ENCODE measurements around the gene PAWR.

PAWR gene, protein sequence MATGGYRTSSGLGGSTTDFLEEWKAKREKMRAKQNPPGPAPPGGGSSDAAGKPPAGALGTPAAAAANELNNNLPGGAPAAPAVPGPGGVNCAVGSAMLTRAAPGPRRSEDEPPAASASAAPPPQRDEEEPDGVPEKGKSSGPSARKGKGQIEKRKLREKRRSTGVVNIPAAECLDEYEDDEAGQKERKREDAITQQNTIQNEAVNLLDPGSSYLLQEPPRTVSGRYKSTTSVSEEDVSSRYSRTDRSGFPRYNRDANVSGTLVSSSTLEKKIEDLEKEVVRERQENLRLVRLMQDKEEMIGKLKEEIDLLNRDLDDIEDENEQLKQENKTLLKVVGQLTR

DNA sequence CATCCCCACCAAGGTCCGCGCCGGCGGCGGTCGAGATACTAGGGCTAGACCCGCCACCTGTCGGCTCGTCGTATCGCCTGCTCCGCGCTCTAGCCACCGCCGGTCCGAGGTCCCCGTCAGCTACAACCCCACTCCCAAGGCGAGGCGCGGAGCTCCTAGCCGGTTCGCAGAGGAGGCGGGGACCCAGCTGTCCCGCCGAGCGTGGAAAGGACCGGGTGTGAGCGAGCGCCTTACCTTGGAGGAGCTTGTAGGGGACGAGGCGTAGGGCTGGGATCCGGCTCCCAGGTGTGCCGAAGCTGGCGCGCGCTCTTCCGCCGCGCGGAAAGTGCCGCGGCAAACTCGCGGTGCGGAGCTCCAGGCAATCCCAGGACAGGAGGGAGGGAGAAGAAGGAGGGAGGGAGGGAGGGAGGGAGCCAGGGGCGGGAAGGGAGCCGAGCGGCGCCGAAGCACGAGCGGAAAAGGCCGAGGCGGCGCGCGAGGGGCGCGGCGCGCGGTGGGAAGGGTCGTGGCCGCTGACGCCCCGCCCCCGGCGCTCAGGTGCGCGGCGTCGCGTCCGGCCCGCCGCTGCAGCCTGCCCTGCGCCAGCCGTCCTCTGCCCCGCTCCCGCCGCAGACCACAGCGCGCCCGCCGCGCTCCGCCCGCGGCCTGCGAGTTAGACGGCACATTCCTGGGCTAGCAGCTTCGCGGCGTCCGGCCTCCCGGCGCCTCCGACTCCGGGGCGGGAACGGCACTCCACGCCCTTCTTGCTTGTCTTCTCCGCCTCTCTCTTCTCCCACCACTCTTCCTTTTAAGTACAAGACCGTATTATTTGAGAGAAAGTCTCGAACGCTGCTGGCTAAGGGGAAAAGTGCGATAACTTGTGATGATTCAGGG, at the start of gene PAWR:
TSS of gene PAWR (minus strand) at position 327 of the 873 bp plus-strand sequence. CDS start 720 bp downstream, outside the sequence.
- DNase-seq, result peak; percentile 88 to 92

DNA sequence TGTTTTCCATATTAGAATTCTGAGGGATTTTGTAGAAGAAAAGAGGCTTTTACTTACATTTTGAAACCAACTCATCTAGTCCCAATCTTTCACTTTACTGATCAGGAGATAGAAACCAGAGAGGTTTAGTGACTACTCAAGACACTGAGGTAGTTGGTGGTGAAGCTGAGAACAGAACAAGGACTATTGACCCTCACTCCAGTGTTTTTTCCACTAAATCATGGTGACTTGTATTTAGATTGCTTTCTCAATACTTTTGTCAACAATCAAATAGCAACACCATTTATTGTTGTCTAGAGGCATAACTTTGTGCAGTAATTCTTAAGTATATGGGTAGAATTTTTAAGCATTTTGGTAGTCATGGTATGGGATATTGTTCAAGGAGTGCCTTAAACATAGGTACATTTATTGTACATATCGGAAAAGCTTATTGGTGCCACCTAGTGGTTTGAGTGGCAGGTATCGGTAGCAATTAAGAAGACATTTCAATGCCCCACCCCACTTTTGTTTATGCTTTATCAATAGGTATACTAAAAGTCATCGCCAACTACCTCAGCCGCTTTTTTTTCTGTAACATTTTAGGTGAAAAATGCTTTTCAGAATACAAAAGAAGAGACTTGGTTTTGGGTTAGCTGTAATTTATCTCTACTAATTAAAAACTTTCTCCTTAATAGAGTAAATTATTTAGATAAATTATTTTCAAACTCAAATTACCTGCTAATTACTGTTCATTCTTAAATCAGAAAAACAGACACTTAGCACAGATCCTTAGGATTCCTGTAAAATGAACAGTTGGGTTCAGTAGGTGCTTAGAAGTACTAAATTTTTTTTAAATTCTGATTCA, 47.3 kb upstream of the PAWR start:
- peak; percentile 56 to 73 for DNase-seq

DNA sequence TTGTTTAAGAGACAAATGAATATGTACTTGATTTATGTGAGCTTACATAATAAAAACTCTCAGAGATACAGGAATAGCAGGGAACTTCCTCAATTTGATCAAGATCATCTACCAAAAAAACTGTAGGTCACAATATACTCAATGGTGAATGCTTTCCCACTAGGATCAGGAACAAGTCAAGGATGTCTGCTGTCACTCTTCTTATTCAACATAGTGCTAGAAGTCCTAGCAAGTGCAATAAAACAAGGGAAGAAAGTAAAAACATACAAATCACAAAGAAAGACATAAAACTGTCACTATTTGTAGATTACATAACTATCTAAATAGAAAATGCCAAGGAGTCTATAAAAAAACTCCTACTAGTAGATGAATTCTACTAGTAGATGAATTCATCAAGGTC, 41.9 kb upstream of the PAWR start:
- no peak for DNase-seq

DNA sequence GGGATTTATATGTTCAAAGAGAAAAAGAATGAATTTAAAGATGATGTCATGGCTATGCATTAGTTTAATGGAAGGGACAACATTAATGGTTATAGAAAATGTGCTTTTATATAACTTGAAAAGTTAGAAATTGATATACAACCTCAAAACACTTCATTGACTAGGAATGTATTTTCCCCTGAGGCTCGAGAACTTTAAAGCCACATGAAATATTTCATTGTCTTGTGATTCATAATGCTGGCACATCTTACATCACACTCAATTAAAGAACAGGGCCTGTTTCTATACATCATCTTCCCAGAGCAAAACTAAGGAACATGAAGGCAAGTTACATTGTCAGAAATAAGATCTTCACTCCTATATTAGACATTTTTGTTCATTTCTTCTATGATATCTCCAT, 35.2 kb upstream of the PAWR start:
- no peak for DNase-seq

DNA sequence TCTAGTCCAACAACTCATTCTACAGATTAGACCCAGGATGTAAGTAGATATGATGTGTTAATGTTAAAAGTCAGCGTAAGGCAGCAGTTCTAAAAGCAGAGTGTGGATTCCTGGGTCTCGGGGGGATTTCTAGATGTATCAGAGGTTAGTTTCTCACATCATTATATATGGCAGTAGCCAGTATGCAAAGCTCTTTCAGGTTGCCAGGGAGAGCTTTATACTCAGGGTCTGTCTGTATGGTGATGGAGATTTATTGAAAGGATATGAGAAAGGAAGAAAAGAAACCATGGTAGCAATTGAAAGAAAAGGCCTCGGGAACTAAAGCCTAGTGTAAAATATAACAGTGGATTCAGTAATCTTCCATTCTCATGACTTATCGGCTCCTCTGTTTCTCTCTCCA, 26.2 kb upstream of the PAWR start:
- no peak for DNase-seq

DNA sequence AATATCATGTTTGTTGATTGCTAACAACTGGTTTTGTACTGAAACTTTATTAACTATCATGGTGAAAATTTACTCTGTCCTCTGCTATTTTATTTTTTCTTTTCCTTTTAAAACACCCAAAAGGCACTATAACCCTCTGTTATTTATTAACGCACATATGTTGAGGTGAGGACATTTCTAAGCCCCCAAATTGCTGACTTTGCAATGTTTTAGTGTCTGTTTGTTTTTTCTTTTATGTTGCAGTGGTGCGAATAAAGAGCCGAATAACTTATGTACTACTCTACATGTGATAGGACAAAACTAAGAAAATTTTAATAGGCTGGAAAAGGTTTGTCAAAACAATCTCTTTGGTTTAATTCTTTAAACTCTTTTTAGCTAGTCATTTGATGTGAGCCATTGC, 24.5 kb upstream of the PAWR start:
- no peak for DNase-seq

DNA sequence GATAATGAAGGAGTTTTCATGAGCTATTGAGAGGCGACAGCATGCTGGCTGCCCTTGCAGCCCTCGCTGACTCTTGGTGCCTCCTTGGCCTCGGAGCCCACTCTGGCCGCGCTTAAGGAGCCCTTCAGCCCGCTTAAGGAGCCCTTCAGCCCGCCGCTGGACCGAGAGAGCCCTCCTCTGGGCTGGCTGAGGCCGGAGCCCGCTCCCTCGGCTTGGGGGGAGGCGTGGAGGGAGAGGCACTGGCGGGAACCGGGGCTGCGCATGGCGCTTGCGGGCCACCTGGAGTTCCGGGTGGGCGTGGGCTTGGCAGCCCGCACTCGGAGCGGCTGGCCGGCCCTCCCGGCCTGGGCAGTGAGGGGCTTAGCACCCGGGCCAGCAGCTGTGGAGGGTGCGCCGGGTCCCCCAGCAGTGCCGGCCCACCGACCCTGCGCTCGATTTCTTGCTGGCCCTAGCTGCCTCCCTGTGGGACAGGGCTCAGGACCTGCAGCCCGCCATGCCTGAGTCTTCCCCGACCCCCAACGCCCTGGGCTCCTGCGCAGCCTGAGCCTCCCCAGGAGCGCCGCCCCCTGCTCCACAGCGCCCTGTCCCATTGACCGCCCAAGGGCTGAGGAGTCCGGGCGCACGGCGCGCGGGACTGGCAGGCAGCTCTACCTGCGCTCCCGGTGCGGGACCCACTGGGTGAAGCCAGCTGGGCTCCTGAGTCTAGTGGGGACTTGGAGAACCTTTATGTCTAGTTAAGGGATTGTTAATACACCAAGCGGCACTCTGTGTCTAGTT, 20.1 kb upstream of the PAWR start:
- DNase-seq, result no peak

DNA sequence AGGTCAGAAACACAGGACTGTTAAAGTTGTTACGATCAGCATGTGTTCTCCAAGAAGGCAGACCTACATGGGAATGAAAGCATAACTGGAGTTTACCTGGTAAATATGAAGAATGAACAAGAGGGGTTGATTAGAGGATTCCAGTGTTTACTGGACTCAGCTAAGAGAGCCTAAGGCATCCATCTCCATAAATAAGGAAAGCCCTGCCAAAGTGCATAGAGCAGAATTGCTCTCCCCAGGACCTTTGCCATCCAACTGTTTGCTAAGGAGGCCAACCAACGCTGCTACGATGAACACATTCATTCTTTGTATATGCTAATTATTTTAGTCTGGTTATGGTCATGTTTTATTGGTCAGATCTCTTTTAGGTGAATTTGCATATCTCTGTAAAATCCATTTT, 17.1 kb upstream of the PAWR start:
- DNase-seq, result peak; percentile 3 to 40

DNA sequence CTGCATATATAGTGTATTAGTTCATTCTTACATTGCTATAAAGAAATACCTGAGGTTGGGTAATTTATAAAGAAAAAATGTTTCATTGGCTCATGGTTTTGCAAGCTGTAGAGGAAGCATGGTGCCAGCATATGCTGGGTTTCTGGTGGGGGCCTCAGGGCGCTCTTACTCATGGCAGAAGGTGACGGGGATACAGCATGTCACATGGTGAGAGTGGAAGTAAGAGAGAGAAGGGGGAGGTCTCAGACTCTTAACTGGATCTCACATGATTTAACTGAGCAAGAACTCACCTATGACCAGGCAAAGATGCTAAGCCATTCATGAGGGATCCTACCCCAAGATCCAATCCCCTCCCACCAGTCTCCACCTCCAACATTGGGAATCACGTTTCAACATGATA, 15.9 kb upstream of the PAWR start:
- no peak for DNase-seq

DNA sequence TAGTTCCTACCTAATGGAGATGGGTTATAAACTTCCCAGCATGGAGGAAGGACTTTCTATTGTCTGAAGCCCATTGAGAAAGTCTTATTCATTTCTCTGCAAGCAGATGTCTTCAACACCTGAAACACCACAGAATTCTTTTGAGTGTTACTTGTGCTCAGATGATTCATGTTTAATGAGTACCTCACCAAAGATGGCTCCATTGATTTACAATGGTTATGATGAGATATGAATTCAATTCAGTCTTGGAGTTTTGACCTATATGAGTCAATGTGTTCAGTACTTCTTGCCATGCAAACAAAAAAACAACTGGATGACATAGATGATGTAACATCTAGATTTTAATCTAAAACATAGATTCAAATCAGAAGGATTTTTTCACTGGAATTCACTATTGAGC, 15.4 kb upstream of the PAWR start:
- no peak for DNase-seq

DNA sequence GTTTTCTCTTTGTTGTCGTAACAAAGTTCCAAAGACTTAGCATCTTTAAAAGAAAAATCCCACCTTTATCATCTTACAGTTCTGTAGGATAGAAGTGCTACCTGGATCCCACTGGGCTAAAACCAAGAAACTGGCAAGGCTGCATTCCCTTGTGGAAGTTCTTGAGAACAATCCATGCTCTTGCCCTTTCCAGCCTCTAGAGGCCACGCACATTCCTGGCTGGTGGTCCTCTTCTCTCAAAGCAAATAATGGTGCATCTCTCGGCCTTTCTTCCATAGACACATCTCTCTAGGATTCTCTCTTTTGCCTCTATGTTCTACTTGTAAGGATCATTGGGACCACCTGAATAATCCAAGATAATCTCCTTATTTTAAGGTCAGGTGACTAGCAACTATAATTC, 8.2 kb upstream of the PAWR start:
- DNase-seq, result no peak

DNA sequence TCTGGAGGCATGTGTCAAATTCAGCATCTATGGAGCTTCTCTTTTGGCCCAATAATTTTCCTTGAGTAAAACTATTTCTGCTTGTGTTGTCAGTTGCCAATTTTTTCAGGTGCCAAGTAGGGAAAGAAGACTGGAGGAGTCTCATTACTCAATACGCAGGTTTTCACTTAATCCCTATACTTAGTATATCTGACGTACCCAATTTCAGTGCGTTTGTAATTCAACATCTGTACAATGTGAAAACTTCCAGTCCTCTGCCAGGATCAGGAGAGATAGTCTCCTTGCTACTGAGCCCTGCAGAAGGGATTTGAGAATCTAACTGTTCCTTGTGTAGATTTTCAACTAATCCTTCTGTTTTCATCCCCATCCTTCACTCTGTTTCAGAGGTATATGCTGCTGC, 5.7 kb upstream of the PAWR start:
- DNase-seq, result no peak

DNA sequence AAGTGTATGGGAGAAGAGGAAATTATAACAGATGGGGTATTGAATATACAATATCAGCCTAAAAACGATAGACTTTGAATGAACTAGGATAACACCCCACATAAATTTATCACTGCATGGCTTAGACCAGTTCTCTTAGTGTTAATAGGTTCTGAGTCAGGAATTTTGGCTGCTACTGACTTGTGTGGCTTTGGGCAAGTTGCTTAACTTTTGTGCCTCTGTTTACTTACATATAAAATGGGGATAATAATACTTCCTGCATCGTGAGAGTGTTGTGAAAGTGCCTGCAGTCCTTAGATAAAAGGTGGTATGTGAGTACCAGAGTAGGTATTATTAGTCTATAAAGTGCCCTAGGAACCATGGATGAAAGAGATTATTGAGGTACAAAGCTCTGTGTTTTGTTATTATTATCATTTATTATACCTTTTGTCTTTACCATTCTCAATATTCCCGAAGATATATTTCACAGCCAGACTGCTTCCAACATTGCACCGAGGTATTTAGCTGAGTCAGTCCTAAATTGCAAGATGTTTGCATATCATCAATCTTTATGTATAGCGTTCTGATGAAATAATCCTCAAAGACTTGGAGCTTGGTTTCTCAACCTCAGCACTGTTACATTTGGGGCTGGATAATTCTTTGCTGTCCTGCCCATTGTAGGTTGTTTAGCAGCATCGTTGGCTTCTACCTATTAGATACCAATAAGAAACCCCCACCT, 2.3 kb upstream of the PAWR start:
- no peak for DNase-seq

DNA sequence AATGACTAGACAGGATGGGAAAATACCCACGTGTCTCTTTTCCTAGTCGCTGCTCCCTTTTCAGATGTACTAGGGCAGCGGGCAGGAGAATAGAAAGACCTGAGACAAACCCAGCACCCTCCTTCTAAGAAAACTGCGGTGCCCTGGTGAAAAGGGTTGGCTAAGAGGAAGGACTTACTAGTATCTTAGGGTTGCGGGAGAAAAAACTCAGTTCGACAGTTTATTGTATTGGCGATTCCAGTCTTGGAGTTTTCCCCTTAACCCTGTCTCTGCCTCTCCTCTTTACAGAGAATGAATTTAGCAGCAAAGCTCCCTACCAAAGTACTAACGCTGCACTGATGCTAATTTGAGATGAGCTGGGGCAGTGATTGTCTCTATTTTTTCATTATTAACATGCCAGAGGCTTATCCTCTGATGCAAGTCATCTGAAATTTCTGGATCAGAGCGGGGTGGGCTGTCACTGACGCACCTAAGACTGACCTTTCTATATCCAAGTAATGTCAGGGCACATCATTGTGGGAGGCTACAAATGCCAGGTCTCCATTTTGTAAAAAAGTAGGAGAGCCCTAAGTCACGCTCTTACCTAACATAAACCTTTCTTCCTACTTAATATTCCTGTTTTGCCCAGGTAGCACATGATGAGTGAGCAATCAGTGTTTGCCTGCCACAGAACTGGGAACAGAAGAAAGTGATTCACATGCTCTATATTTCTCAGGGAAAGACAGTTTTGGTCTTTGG, 916 bp upstream of the PAWR start:
- no peak for DNase-seq

DNA sequence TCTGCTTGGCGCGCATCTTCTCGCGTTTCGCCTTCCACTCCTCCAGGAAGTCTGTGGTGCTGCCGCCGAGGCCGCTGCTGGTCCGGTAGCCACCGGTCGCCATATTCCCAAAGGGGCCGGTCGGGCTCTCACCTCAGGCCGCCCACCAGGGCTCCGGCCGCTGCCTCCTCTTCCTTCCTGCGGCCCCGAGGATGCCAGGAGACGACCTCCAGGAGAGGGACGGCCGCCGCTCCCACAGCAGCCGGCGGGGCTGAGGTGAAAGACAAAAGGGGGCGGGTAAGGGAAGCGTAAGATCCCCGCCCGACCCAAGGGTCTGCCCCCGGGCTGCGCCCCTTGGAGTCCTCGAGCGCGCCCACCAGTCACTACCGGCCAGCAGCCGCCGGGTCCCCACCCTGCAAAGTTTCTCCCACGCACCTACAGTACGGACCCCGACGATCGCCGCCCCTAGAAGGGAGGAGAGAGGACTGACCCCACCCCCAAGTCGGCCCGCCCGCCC, 574 bp downstream of the PAWR start:
- peak in 1 of 2 experiments; percentile 61 for DNase-seq

DNA sequence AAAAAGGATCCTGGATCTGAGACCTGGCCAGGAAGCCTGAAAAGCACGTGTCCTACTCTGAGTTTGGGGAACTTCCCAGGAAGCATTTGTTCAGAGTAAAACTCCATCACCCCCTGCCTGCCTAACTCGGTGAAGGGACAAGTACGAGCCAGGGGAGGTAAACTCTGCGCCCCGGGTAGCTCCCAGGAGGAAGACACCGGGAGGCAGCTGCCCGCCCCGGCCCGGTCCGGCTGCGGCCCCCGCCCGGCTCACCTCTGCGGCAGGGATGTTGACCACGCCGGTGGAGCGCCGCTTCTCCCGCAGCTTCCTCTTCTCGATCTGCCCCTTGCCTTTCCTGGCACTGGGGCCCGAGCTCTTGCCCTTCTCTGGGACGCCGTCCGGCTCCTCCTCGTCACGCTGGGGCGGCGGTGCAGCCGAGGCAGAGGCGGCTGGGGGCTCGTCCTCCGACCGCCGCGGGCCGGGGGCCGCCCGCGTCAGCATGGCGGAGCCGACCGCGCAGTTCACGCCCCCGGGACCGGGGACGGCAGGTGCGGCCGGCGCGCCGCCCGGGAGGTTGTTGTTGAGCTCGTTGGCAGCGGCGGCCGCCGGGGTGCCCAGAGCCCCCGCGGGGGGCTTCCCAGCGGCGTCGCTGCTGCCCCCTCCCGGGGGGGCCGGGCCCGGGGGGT, 1.2 kb downstream of the PAWR start:
- DNase-seq, result peak; percentile 61 to 62

DNA sequence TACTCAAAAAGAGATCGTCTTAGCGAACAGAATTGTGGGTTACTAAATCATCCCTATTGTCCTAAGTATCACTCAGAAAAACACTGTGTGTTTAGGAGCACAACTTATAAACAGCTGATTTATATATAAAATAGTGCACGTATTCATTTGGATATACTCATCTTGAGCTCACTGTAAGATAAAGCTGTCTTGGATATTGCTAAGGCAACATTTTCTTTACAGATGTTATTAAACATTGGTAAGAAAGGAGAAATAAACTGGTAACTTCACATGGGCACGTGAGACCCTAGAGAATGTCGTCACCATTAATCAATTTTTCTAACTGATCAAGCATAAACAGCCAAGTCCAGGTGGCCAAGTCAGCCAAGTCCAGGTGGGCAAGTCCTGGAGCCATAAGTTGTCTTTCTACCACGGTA, 1.7 kb downstream of the PAWR start:
- peak in 1 of 2 experiments; percentile 9 for DNase-seq

DNA sequence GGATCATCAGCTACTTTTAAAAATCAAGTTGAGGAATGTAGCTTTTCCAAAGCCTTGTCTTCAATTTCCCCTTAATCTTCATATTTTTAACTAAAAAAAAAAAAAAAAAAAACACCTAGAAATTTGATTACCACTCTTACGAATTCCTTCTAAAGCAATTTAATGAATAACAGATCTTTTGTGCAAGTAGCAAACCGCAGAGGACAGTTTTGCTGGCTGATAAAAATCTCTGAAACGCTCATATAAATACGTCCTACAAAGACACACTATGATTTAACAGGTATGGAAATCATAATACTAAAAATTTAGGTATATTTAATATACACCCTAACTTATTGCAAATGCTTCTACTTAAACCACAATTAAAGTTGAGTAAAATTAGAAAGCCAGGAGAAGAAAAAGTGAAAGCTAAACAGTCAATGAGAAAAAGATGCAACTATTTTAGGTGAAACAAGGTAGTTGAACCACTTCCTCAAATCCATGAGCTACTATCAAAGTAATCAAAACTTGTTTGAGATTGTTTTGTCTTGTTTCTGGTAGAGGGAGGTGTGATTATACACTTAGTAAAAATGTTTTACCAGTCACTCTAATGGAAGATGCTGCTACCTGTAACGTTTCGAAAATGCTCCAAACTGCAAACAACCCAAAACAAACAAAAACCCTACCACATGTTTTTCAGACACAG, 2.2 kb downstream of the PAWR start:
- no peak for DNase-seq

DNA sequence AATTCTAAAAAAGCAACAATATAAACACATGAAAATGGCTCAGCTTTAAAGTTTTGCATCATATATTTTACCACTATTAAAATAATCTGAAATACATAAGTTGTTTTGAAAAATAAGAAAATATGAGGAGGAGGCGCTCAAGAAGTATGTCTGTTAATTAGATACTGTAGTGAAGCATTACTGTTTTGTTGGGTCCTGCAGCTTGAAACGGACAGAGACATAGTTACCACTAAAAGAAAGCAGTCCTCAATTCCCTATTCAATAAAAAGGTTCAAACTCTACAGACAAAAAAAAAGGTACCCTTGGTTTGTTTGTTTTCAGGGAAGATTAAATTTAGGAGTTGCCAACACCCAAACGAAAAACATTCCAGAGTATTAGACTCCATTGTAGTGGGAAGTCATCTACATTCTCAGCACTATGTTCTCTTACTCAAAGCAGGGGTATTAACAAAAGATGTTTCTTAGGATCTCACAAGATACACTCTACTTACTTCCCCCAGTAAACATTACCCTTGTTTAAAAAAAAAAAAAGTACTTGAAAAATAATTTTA, 3.0 kb downstream of the PAWR start:
- DNase-seq, result no peak

All from NCI-H2081 (cell line).